IgD-negative memory B cell (primary cell): ENCODE results near the gene KRTAP9-7. TPM values are rescaled to one million over a fixed set of nuclear protein-coding genes. Genes with fewer than 3 reads are reported as not detected.
"Not testable (repeated sequence)": the region's sequence is repeated elsewhere in the genome, so short reads cannot be mapped to it uniquely, and the experiment has no call there.

Source experiments
- H3K27ac Mint-ChIP-seq, 3 donors: one replicate each; pipeline ENCODE4 v1.8.0; 2020 to 2022; ENCODE audit warnings: mild to moderate bottlenecking in 3 of 3, mixed read lengths in 3 of 3, moderate library complexity in 1 of 3
- H3K27me3 Mint-ChIP-seq: one replicate; pipeline ENCODE4 v1.8.0; 2021; ENCODE audit warnings: mixed read lengths
- H3K36me3 Mint-ChIP-seq: one replicate; pipeline ENCODE4 v1.8.0; 2020; ENCODE audit warnings: mild to moderate bottlenecking, mixed read lengths
- H3K4me1 Mint-ChIP-seq, 3 donors: one replicate each; pipeline ENCODE4 v1.8.0; 2020 to 2022; ENCODE audit warnings: mixed read lengths in 3 of 3, mild to moderate bottlenecking in 1 of 3
- H3K4me3 Mint-ChIP-seq, 4 donors: one replicate each; pipeline ENCODE4 v1.8.0; 2020 to 2022; ENCODE audit warnings: mild to moderate bottlenecking in 4 of 4, mixed read lengths in 4 of 4, moderate library complexity in 3 of 4
- H3K9me3 Mint-ChIP-seq, 3 donors: one replicate each; pipeline ENCODE4 v1.8.0; 2020 to 2021; ENCODE audit warnings: mixed read lengths in 3 of 3, mild to moderate bottlenecking in 1 of 3
- polyA plus RNA-seq: library from polyadenylated mRNA; unstranded; fragments of 300-500 nt; fragmentation: Illumina TruSeq; gene quantifications from one replicate; pipeline ENCODE4 v1.2.3, GENCODE V29; 2021

KRTAP9-7 gene
- polyA plus RNA-seq, 1 donor from 2014 or later: not detected

- Mint-ChIP-seq H3K27me3 (peaks cover 13% of the 10 kb centered on the region), H3K9me3 (peaks cover 0 to 1% (median 0%) of the 10 kb centered on the region in 3 donors), H3K4me3 (no peak overlapping the region), H3K4me1 (peaks cover 0 to 6% (median 0%) of the 10 kb centered on the region in 3 donors), H3K27ac (no peak overlapping the region), H3K36me3 (no peaks in the 10 kb centered on the region)
Measured at GRCh38 chr17:41258406-41258805, 17.1 kb upstream of the KRTAP9-7 start.

- Mint-ChIP-seq H3K9me3 (peaks cover 0 to 1% (median 0%) of the 10 kb centered on the region in 3 donors), H3K4me3 (no peak overlapping the region), H3K36me3 (no peaks in the 10 kb centered on the region), H3K27ac (no peak overlapping the region), H3K4me1 (no peaks in the 10 kb centered on the region), H3K27me3 (peaks cover 15% of the 10 kb centered on the region)
Measured at GRCh38 chr17:41263212-41263611, 12.3 kb upstream of the KRTAP9-7 start.

GRCh38 chr17:41264599-41264998, 10.9 kb upstream of the KRTAP9-7 start:
- no peak overlapping the region for H3K4me3 Mint-ChIP-seq
- no peaks in the 10 kb centered on the region for H3K36me3 Mint-ChIP-seq
- peaks cover 15% of the 10 kb centered on the region for H3K27me3 Mint-ChIP-seq
- no peaks in the 10 kb centered on the region for H3K4me1 Mint-ChIP-seq
- peaks cover 0 to 1% (median 0%) of the 10 kb centered on the region in 3 donors for H3K9me3 Mint-ChIP-seq
- H3K27ac Mint-ChIP-seq: no peak overlapping the region

GRCh38 chr17:41265078-41265477, 10.4 kb upstream of the KRTAP9-7 start, which contains the start of gene KRTAP9-6:
Gene KRTAP9-6, plus strand, starts transcription at chr17:41265378. Its CDS starts 0 bp downstream, at chr17:41265378.
- H3K4me3 Mint-ChIP-seq: no peak within 1 kb of the TSS
- peaks cover 0 to 1% (median 0%) of the 10 kb centered on the region in 3 donors for H3K9me3 Mint-ChIP-seq
- H3K27ac Mint-ChIP-seq: no peak within 1 kb of the TSS
- no peaks in the 10 kb centered on the region for H3K4me1 Mint-ChIP-seq
- H3K36me3 Mint-ChIP-seq: no peaks in the 10 kb centered on the region
- peaks cover 15% of the 10 kb centered on the region for H3K27me3 Mint-ChIP-seq

GRCh38 chr17:41267711-41268110, 7.8 kb upstream of the KRTAP9-7 start:
- no peak overlapping the region for H3K27ac Mint-ChIP-seq

GRCh38 chr17:41271323-41271722, 4.2 kb upstream of the KRTAP9-7 start:
- not testable (repeated sequence) for H3K36me3 Mint-ChIP-seq, H3K9me3 Mint-ChIP-seq, H3K27ac Mint-ChIP-seq, H3K4me1 Mint-ChIP-seq, H3K4me3 Mint-ChIP-seq
- peaks cover 12% of the 10 kb centered on the region for H3K27me3 Mint-ChIP-seq

More at GRCh38 chr17:41267711-41268110, 7.8 kb upstream of the KRTAP9-7 start:
- Mint-ChIP-seq H3K4me1 (no peaks in the 10 kb centered on the region), H3K9me3 (no peaks in the 10 kb centered on the region), H3K27me3 (peaks cover 19% of the 10 kb centered on the region), H3K36me3 (no peaks in the 10 kb centered on the region), H3K4me3 (no peak overlapping the region)

GRCh38 chr17:41271858-41272257, 3.6 kb upstream of the KRTAP9-7 start:
- Mint-ChIP-seq H3K27me3 (peaks cover 11% of the 10 kb centered on the region), H3K4me1 (peaks cover 0 to 2% (median 2%) of the 10 kb centered on the region in 3 donors), H3K9me3 (no peaks in the 10 kb centered on the region), H3K36me3 (no peaks in the 10 kb centered on the region), H3K4me3 (no peak overlapping the region), H3K27ac (peak overlapping the region in 1 of 3 donors; percentile 63)

- Mint-ChIP-seq H3K36me3 (peaks cover 2% of the 10 kb centered on the region), H3K4me3 (no peak overlapping the region), H3K9me3 (peaks cover 2 to 3% (median 2%) of the 10 kb centered on the region in 3 donors), H3K27ac (no peak overlapping the region), H3K4me1 (peaks cover 0 to 3% (median 2%) of the 10 kb centered on the region in 3 donors), H3K27me3 (peaks cover 7% of the 10 kb centered on the region)
Measured at GRCh38 chr17:41278176-41278955, 2.9 kb downstream of the KRTAP9-7 start.

- Mint-ChIP-seq H3K4me1 (peaks cover 0 to 6% (median 0%) of the 10 kb centered on the region in 3 donors), H3K27ac (no peak overlapping the region), H3K36me3 (peaks cover 2% of the 10 kb centered on the region), H3K9me3 (peaks cover 2 to 4% (median 3%) of the 10 kb centered on the region in 3 donors), H3K4me3 (no peak overlapping the region), H3K27me3 (peaks cover 7% of the 10 kb centered on the region)
Measured at GRCh38 chr17:41284043-41284442, 8.5 kb downstream of the KRTAP9-7 start.

- no peak overlapping the region for H3K4me3 Mint-ChIP-seq
- no peak overlapping the region for H3K27ac Mint-ChIP-seq
- peaks cover 0 to 6% (median 0%) of the 10 kb centered on the region in 3 donors for H3K4me1 Mint-ChIP-seq
- peaks cover 2 to 4% (median 3%) of the 10 kb centered on the region in 3 donors for H3K9me3 Mint-ChIP-seq
- peaks cover 9% of the 10 kb centered on the region for H3K27me3 Mint-ChIP-seq
- peaks cover 2% of the 10 kb centered on the region for H3K36me3 Mint-ChIP-seq
Measured at GRCh38 chr17:41284546-41284945, 9.0 kb downstream of the KRTAP9-7 start.

- H3K4me3 Mint-ChIP-seq: no peak overlapping the region
- peaks cover 9% of the 10 kb centered on the region for H3K27me3 Mint-ChIP-seq
- no peaks in the 10 kb centered on the region for H3K36me3 Mint-ChIP-seq
- H3K27ac Mint-ChIP-seq: no peak overlapping the region
- H3K9me3 Mint-ChIP-seq: peaks cover 0 to 4% (median 0%) of the 10 kb centered on the region in 3 donors
- H3K4me1 Mint-ChIP-seq: peaks cover 0 to 6% (median 0%) of the 10 kb centered on the region in 3 donors
Measured at GRCh38 chr17:41287050-41287449, 11.6 kb downstream of the KRTAP9-7 start.

- Mint-ChIP-seq H3K27me3 (peaks cover 11% of the 10 kb centered on the region), H3K27ac (no peak overlapping the region), H3K36me3 (peaks cover 1% of the 10 kb centered on the region), H3K4me1 (no peaks in the 10 kb centered on the region), H3K9me3 (peaks cover 0 to 3% (median 0%) of the 10 kb centered on the region in 3 donors), H3K4me3 (no peak overlapping the region)
Measured at GRCh38 chr17:41294016-41294415, 18.5 kb downstream of the KRTAP9-7 start.

GRCh38 chr17:41296846-41297245, 21.3 kb downstream of the KRTAP9-7 start:
- Mint-ChIP-seq H3K9me3 (peaks cover 0 to 6% (median 2%) of the 10 kb centered on the region in 3 donors), H3K36me3 (peaks cover 1% of the 10 kb centered on the region), H3K4me1 (peaks cover 0 to 11% (median 0%) of the 10 kb centered on the region in 3 donors), H3K4me3 (no peak overlapping the region), H3K27ac (no peak overlapping the region), H3K27me3 (peaks cover 18% of the 10 kb centered on the region)

- H3K27me3 Mint-ChIP-seq: peaks cover 19% of the 10 kb centered on the region
- H3K4me3 Mint-ChIP-seq: no peak overlapping the region
- peaks cover 0 to 6% (median 2%) of the 10 kb centered on the region in 3 donors for H3K9me3 Mint-ChIP-seq
- no peaks in the 10 kb centered on the region for H3K36me3 Mint-ChIP-seq
- peaks cover 1 to 11% (median 5%) of the 10 kb centered on the region in 3 donors for H3K4me1 Mint-ChIP-seq
- H3K27ac Mint-ChIP-seq: no peak overlapping the region
Measured at GRCh38 chr17:41298458-41299135, 23.1 kb downstream of the KRTAP9-7 start.

GRCh38 chr17:41301204-41301790, 25.8 kb downstream of the KRTAP9-7 start:
- Mint-ChIP-seq H3K4me3 (no peak overlapping the region), H3K27me3 (peaks cover 16% of the 10 kb centered on the region), H3K36me3 (no peaks in the 10 kb centered on the region), H3K9me3 (peaks cover 0 to 6% (median 2%) of the 10 kb centered on the region in 3 donors), H3K27ac (no peak overlapping the region), H3K4me1 (peaks cover 8 to 16% (median 11%) of the 10 kb centered on the region in 3 donors)
